K562 (cell line): ENCODE results near the gene RASGRP2. TPM values are rescaled to one million over a fixed set of nuclear protein-coding genes. Genes with fewer than 3 reads are reported as not detected.
A peak's percentile ranks its signal among the peaks of the same experiment; 100 is the strongest.
"Not testable (repeated sequence)": the region's sequence is repeated elsewhere in the genome, so short reads cannot be mapped to it uniquely, and the experiment has no call there.

Experiments
- ATAC-seq: fragments of 200-7000 bp; cut with Tn5 transposase; 3 replicates; pipeline ENCODE4 v1.9.1; 2020; ENCODE audit warnings: moderate library complexity
- BruUV-seq: library from RNA; stranded (reverse); fragments of 400-500 nt; replicated peaks from 2 replicates; lab custom pipeline; 2021; lab: Mats Ljungman, UMichigan
- CTCF ChIA-PET: fragments of 300-600 bp; formaldehyde crosslinking; extraction: SDS; loops from one replicate; lab custom pipeline; 2021; ENCODE audit warnings: low intra/inter-chr PET ratio; lab: Yijun Ruan, JAX
- POLR2A ChIA-PET: fragments of 300-600, 350-650 bp; sonication (Branson Sonifier 250); formaldehyde crosslinking; extraction: SDS; loops from one replicate; lab custom pipeline; 2021; ENCODE audit warnings: antibody characterized with exemption, inconsistent platforms; lab: Yijun Ruan, JAX
- DNase-seq, 4 experiments: peaks; one replicate each; pipeline versions ENCODE4 v3.0.0 to v3.0.0-alpha.2; 2011 to 2018; ENCODE audit warnings: low spot score in 3 of 4, mixed read lengths in 3 of 4; ENCODE audit errors: extremely low read depth in 1 of 4
- FAIRE-seq: peaks from 2 replicates; lab custom pipeline; 2011; peaks lifted over from hg19 to GRCh38; lab: Jason Lieb, UNC
- H2AFZ ChIP-seq: 2 replicates; pipeline ENCODE4 v1.6.0; 2011; ENCODE audit warnings: low read depth, low read length, control low read depth, inconsistent platforms
- H3K27ac ChIP-seq: fragments of 200-600 bp; 3 replicates; pipeline ENCODE4 v1.8.0; 2011; ENCODE audit warnings: low read depth, mild to moderate bottlenecking, control low read depth, inconsistent platforms, low read length, moderate library complexity, mixed read lengths; ENCODE audit errors: extremely low read depth
- H3K27me3 ChIP-seq, 2 experiments: fragments of 300-600 bp in 1 of 2; 2 replicates in 1 of 2; 3 replicates in 1 of 2; pipeline versions ENCODE4 v1.6.0 to v1.8.0; 2011; ENCODE audit warnings: inconsistent platforms in 2 of 2, low read length in 2 of 2, mild to moderate bottlenecking in 1 of 2, mixed read lengths in 1 of 2, moderate library complexity in 1 of 2; ENCODE audit not compliant: control insufficient read depth in 2 of 2, insufficient read depth in 2 of 2
- H3K36me3 ChIP-seq: fragments of 300-600 bp; 3 replicates; pipeline ENCODE4 v1.8.0; 2011; ENCODE audit warnings: mild to moderate bottlenecking, low read length, inconsistent platforms; ENCODE audit not compliant: control insufficient read depth, insufficient read depth
- H3K4me1 ChIP-seq, 2 experiments: fragments of 200-600 bp in 1 of 2; replicated peaks in 1 of 2; 2 replicates in 1 of 2; 3 replicates in 1 of 2; pipeline versions ENCODE4 v1.5.1 to v1.8.0; 2011; ENCODE audit warnings: inconsistent platforms in 2 of 2, low read length in 2 of 2, mild to moderate bottlenecking in 1 of 2, mixed read lengths in 1 of 2, moderate library complexity in 1 of 2; ENCODE audit not compliant: control insufficient read depth in 2 of 2, insufficient read depth in 2 of 2
- H3K4me2 ChIP-seq: 2 replicates; pipeline ENCODE4 v1.6.1; 2011; ENCODE audit warnings: low read length, control low read depth, inconsistent platforms, mixed read lengths; ENCODE audit not compliant: insufficient read depth
- H3K4me3 ChIP-seq: fragments of 200-600 bp; sonication (generic), shearing (Covaris generic); 2 replicates; pipeline ENCODE4 v1.5.1; 2016; ENCODE audit warnings: control low read depth, inconsistent platforms
- H3K79me2 ChIP-seq: fragments of 200-600 bp; 3 replicates; pipeline ENCODE4 v1.8.0; 2011; ENCODE audit warnings: low read length, inconsistent platforms; ENCODE audit not compliant: control insufficient read depth, insufficient read depth
- H3K9ac ChIP-seq, 2 experiments: 2 replicates each; pipeline versions ENCODE4 v1.6.0 to v1.6.1; 2011; ENCODE audit warnings: low read depth in 2 of 2, low read length in 2 of 2, control low read depth in 1 of 2, inconsistent platforms in 1 of 2, mild to moderate bottlenecking in 1 of 2, mixed read lengths in 1 of 2; ENCODE audit not compliant: insufficient read depth in 1 of 2
- H3K9me1 ChIP-seq: one replicate; pipeline ENCODE4 v1.6.0; 2011; ENCODE audit warnings: inconsistent platforms, mild to moderate bottlenecking, low read length, moderate library complexity; ENCODE audit not compliant: control insufficient read depth, insufficient read depth
- H3K9me3 ChIP-seq: replicated peaks from 2 replicates; pipeline ENCODE4 v1.5.1; 2011; ENCODE audit warnings: low read depth, low read length, inconsistent platforms; ENCODE audit not compliant: control insufficient read depth, insufficient read depth
- H4K20me1 ChIP-seq: replicated peaks from 2 replicates; pipeline ENCODE4 v1.6.1; 2011; ENCODE audit warnings: low read length, inconsistent platforms, mixed read lengths; ENCODE audit not compliant: control insufficient read depth, insufficient read depth
- ETV1 ChIP-seq: fragments of 450-650 bp; conservative IDR thresholded peaks from 2 replicates; pipeline ENCODE4 v1.6.1; 2016; ENCODE audit warnings: missing genetic modification characterization, control low read depth, low read depth, missing compliant biosample characterization
- HDAC8 ChIP-seq: fragments of 450-650 bp; IDR thresholded peaks from 2 replicates; pipeline ENCODE4 v1.6.1; 2016; ENCODE audit warnings: mild to moderate bottlenecking, missing genetic modification characterization, moderate library complexity, missing compliant biosample characterization
- RBM25 ChIP-seq: fragments of 200-400 bp; formaldehyde crosslinking; IDR thresholded peaks from 2 replicates; pipeline ENCODE4 v1.6.1; 2018; ENCODE audit warnings: low read length, low read depth, moderate library complexity; ENCODE audit not compliant: severe bottlenecking
- ZNF3 ChIP-seq: fragments of 250-450 bp; sonication (Bioruptor Pico); IDR thresholded peaks from 2 replicates; pipeline ENCODE4 v1.5.0; 2021; ENCODE audit warnings: mild to moderate bottlenecking, moderate library complexity
- WGBS: fragments of 100-300 bp; shearing (Covaris generic); methylation state at CpG from one replicate; pipeline ENCODE4 v1.1.6; 2016; ENCODE audit warnings: low coverage, mixed read lengths; ENCODE audit not compliant: insufficient coverage; ENCODE audit errors: missing lambda C conversion rate; 5-methylcytosine and 5-hydroxymethylcytosine counted together
- in situ Hi-C: fragments of 300-500 bp; cut with MboI; formaldehyde crosslinking; loops from 4 replicates; pipeline ENCODE4 v1.15.0; 2018; ENCODE audit warnings: inconsistent platforms, mixed read lengths
- intact Hi-C: fragments of 100-400 bp; cut with micrococcal nuclease; formaldehyde crosslinking; loops from 2 replicates; pipeline ENCODE4 v1.14.2; 2022
- polyA plus RNA-seq, 8 experiments: library from polyadenylated mRNA; depleted of rRNA in 4 of 8; stranded (reverse) in 5 of 8; unstranded in 3 of 8; fragments of >200 nt; fragmentation: Nextera tagmentation in 2 of 8; fragmentation: Illumina TruSeq in 1 of 8; extraction: Ambion mirVana in 2 of 8; extraction: Trizol in 1 of 8; gene quantifications; 2 replicates each; pipeline versions ENCODE4 v1.2.1 to v1.2.3, GENCODE V29; 2011 to 2014; ENCODE audit warnings: inconsistent platforms in 1 of 8, missing spikeins in 1 of 8
- total RNA-seq, 7 experiments: library from RNA; depleted of rRNA in 6 of 7; stranded (reverse); fragments of >200 nt in 6 of 7; fragmentation: Illumina TruSeq in 2 of 7; extraction: Trizol in 2 of 7; gene quantifications; 2 replicates each; pipeline versions ENCODE4 v1.2.1 to v1.2.3, GENCODE V29; 2011 to 2021; ENCODE audit warnings: low replicate concordance in 1 of 7
- TF ChIP-seq, protein P1 (sequence below), 2 experiments: IDR thresholded peaks in 1 of 2; conservative IDR thresholded peaks in 1 of 2; 2 replicates each; pipeline ENCODE4 v1.6.1; 2016; ENCODE audit warnings: low read depth in 2 of 2, mild to moderate bottlenecking in 1 of 2, missing compliant biosample characterization in 1 of 2, missing genetic modification characterization in 1 of 2, moderate library complexity in 1 of 2

Gene RASGRP2
- total and polyA plus RNA-seq, 9 of the 15 experiments (the other 6 are each of a cell fraction or from before 2014, with no cell fraction given) = 0.87 to 22.7 (median 5.5) TPM

DNA sequence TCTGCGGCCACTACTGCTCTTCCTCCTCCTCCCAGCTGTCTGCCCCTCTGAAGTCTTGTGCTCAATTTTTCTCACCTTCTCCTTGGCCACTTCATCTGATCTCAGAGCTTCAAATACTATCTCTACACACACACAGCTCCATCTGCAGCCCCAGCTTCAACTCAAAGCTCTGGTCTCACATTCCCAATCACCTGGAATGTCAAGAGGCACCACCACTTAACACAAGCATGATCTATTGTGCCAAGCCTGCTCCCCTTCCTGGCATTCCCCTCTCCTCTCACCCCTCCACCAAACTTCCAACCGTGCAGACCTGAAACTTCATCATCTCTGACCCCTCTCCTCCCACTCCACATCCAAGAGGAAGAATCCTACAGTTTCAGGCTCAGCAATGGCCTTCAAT lies 38.4 kb downstream of the RASGRP2 start (continued):
- no peak for TF ChIP-seq ETV1 (tag)

DNA sequence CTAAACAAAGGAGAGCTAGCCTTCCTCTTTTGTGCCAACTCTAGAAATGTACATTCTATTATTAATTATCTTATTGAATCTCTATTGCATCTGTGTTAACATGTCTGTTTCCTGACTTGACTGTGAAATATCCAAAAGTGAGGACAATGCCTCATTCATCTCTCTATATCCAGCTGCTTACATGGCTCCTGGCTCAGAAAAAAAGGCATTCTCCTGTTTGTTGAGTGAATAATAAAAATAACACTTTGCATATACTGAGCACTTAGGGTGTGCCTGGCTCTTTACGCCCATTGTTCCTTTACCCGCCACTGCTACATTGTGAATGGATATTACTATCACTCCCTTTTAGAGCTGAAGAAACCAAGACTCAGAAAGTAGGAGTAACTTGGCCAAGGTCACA lies 40.9 kb downstream of the RASGRP2 start:
- intact Hi-C loops (no loop called here), in situ Hi-C loops (no loop called here)
- 42% methylated on average over 2 of the region's 2 CpGs for WGBS

DNA sequence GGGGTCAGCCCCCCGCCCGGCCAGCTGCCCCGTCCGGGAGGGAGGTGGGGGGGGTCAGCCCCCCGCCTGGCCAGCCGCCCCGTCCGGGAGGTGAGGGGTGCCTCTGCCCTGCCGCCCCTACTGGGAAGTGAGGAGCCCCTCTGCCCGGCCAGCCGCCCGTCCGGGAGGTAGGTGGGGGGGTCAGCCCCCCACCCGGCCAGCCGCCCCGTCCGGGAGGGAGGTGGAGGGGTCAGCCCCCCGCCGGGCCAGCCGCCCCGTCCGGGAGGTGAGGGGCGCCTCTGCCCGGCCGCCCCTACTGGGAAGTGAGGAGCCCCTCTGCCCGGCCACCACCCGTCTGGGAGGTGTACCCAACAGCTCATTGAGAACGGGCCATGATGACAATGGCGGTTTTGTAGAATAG lies 42.0 kb downstream of the RASGRP2 start:
- H3K36me3 ChIP-seq, H3K27ac ChIP-seq, H4K20me1 ChIP-seq, H3K4me2 ChIP-seq, intact Hi-C loops, H3K9me3 ChIP-seq, H2AFZ ChIP-seq, in situ Hi-C loops, H3K4me1 ChIP-seq, H3K9me1 ChIP-seq, DNase-seq, CTCF ChIA-PET, H3K79me2 ChIP-seq, H3K9ac ChIP-seq, FAIRE-seq, ATAC-seq, POLR2A ChIA-PET, H3K4me3 ChIP-seq, BruUV-seq: not testable (repeated sequence)
- H3K27me3 ChIP-seq = peaks cover 0 to 18% of the 10 kb centered on the region in 2 experiments; a peak in 3 of 5 replicates
- no CpG with 5 or more reads among the region's 29 CpGs for WGBS

More for the DNA sequence above, 40.9 kb downstream of the RASGRP2 start:
- DNase-seq (no peak), ATAC-seq (no peak), FAIRE-seq (no peak)
- peaks cover 0 to 7% of the 10 kb centered on the region in 2 experiments; a peak in 3 of 5 replicates for H3K27me3 ChIP-seq
- no peak overlapping the region for H3K9ac ChIP-seq
- ChIA-PET CTCF (no interaction called here), POLR2A (interaction anchor here (0.6 kb wide), 1 partner anchor 258 kb away, joined by 4 read pairs; no protein-coding TSS in a partner anchor)
- TF ChIP-seq RBM25 (peak; percentile 63), ZNF3 (CRISPR knock-in tag) (peak; percentile 56; the same call in 1 of the 2 replicates), HDAC8 (tag) (no peak)
- TF ChIP-seq, protein P1, sequence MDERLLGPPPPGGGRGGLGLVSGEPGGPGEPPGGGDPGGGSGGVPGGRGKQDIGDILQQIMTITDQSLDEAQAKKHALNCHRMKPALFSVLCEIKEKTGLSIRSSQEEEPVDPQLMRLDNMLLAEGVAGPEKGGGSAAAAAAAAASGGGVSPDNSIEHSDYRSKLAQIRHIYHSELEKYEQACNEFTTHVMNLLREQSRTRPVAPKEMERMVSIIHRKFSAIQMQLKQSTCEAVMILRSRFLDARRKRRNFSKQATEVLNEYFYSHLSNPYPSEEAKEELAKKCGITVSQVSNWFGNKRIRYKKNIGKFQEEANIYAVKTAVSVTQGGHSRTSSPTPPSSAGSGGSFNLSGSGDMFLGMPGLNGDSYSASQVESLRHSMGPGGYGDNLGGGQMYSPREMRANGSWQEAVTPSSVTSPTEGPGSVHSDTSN (CRISPR knock-in tag; IDR thresholded peaks at IDR 0.05; ENCODE audit: low read depth) = no peak
- TF ChIP-seq, protein P1 (tag; conservative IDR thresholded peaks at IDR 0.05; ENCODE audit: low read depth) = no peak
- no peaks in the 10 kb centered on the region for H3K36me3 ChIP-seq
- no TSS peak for BruUV-seq
- H3K79me2 ChIP-seq = no peaks in the 10 kb centered on the region
- no peaks in the 10 kb centered on the region for H3K9me3 ChIP-seq
- no peak overlapping the region for H3K27ac ChIP-seq
- H3K4me1 ChIP-seq = peaks cover 0 to 8% of the 10 kb centered on the region in 2 experiments; a peak in 3 of 5 replicates
- no peaks in the 10 kb centered on the region for H3K9me1 ChIP-seq
- H3K4me3 ChIP-seq = no peak overlapping the region
- H2AFZ ChIP-seq = no peak overlapping the region
- no peaks in the 10 kb centered on the region for H4K20me1 ChIP-seq
- H3K4me2 ChIP-seq = no peak overlapping the region
